PC-3 (cell line): ENCODE results near the gene CFAP97D1.

Experiments used
- CTCF ChIP-seq: fragments of 300-600 bp; sonication (generic); conservative IDR thresholded peaks from 2 replicates; pipeline ENCODE4 v1.5.1; 2017; ENCODE audit warnings: antibody characterized with exemption, low read depth, mild to moderate bottlenecking, low read length
- EZH2 ChIP-seq: fragments of 300-600 bp; sonication (generic); IDR thresholded peaks from one replicate; pipeline ENCODE4 v1.6.1; 2017; ENCODE audit warnings: antibody characterized with exemption, mild to moderate bottlenecking, low read length; ENCODE audit not compliant: unreplicated experiment
- EZH2phosphoT487 ChIP-seq: fragments of 300-600 bp; sonication (generic); IDR thresholded peaks from 2 replicates; pipeline ENCODE4 v1.6.1; 2018; ENCODE audit warnings: mild to moderate bottlenecking, antibody characterized with exemption, low read length, borderline replicate concordance

GRCh38 chr17:43769426-43769825, 10.8 kb upstream of the CFAP97D1 start:
- TF ChIP-seq CTCF (no peak), EZH2phosphoT487 (no peak), EZH2 (no peak)
